H1 (cell line): ENCODE measurements around the gene CDRT4. TPM values are rescaled to one million over a fixed set of nuclear protein-coding genes. Genes with fewer than 3 reads are reported as not detected.

ENCODE experiments used
- CTCF ChIA-PET: fragments of 300-600 bp; sonication (Branson Sonifier 250); formaldehyde crosslinking; loops from one replicate; lab custom pipeline; 2021; ENCODE audit not compliant: partially characterized antibody; lab: Charles Lee
- POLR2A ChIA-PET: fragments of 300-600 bp; sonication (Branson Sonifier 250); formaldehyde crosslinking; loops from one replicate; lab custom pipeline; 2021; ENCODE audit warnings: inconsistent platforms; ENCODE audit not compliant: partially characterized antibody; lab: Charles Lee
- DNase-seq, 2 experiments: peaks; one replicate each; pipeline versions ENCODE4 v3.0.0 to v3.0.0-alpha.2; 2010 to 2022; ENCODE audit warnings: low spot score in 2 of 2, low read depth in 1 of 2, mixed read lengths in 1 of 2
- FAIRE-seq: peaks from 2 replicates; lab custom pipeline; 2011; peaks lifted over from hg19 to GRCh38; lab: Jason Lieb, UNC
- H2AFZ ChIP-seq: 2 replicates; pipeline ENCODE4 v1.8.1; 2012; ENCODE audit warnings: low read length, inconsistent platforms
- H2AK5ac ChIP-seq: 2 replicates; pipeline ENCODE4 v1.6.1; 2013; ENCODE audit warnings: low read depth, low read length
- H2BK120ac ChIP-seq: replicated peaks from 2 replicates; pipeline ENCODE3; 2013; ENCODE audit warnings: low read depth, low read length, inconsistent platforms
- H2BK12ac ChIP-seq: 2 replicates; pipeline ENCODE4 v1.6.1; 2013; ENCODE audit warnings: low read depth, low read length
- H2BK15ac ChIP-seq: 2 replicates; pipeline ENCODE4 v1.6.1; 2013; ENCODE audit warnings: low read length
- H2BK20ac ChIP-seq: 2 replicates; pipeline ENCODE4 v1.6.1; 2013; ENCODE audit warnings: low read length
- H2BK5ac ChIP-seq: 2 replicates; pipeline ENCODE4 v1.6.1; 2013; ENCODE audit warnings: low read depth, low read length
- H3K14ac ChIP-seq: 2 replicates; pipeline ENCODE4 v1.6.1; 2013; ENCODE audit warnings: inconsistent platforms; ENCODE audit not compliant: insufficient read length
- H3K18ac ChIP-seq: 2 replicates; pipeline ENCODE4 v1.6.1; 2013; ENCODE audit warnings: low read length; ENCODE audit errors: extremely low read depth
- H3K23ac ChIP-seq: 2 replicates; pipeline ENCODE4 v1.6.1; 2013; ENCODE audit warnings: inconsistent platforms; ENCODE audit not compliant: insufficient read length
- H3K23me2 ChIP-seq: 2 replicates; pipeline ENCODE4 v1.6.1; 2013; ENCODE audit warnings: low read depth, low read length
- H3K27ac ChIP-seq: 2 replicates; pipeline ENCODE4 v1.6.1; 2011; ENCODE audit warnings: low read depth, low read length, inconsistent platforms
- H3K27me3 ChIP-seq, 4 experiments: replicated peaks in 1 of 4; 1 replicate in 1 of 4; 2 replicates in 3 of 4; pipeline versions ENCODE4 v1.6.1 to v1.8.1; 2011 to 2013; ENCODE audit warnings: low read length in 3 of 4, mild to moderate bottlenecking in 3 of 4, inconsistent platforms in 2 of 4, mixed read lengths in 2 of 4, moderate library complexity in 1 of 4; ENCODE audit not compliant: control insufficient read depth in 3 of 4, insufficient read depth in 3 of 4; ENCODE audit errors: extremely low read depth in 1 of 4
- H3K36me3 ChIP-seq, 4 experiments: 2 replicates each; pipeline versions ENCODE4 v1.6.1 to v1.8.1; 2011 to 2013; ENCODE audit warnings: mild to moderate bottlenecking in 4 of 4, low read length in 3 of 4, moderate library complexity in 2 of 4, control low read depth in 1 of 4, inconsistent platforms in 1 of 4; ENCODE audit not compliant: insufficient read depth in 4 of 4, control insufficient read depth in 2 of 4
- H3K4ac ChIP-seq: replicated peaks from 2 replicates; pipeline ENCODE3; 2013; ENCODE audit warnings: low read length, low read depth, mixed read lengths, inconsistent platforms; ENCODE audit not compliant: insufficient read length
- H3K4me1 ChIP-seq, 4 experiments: replicated peaks in 1 of 4; 1 replicate in 1 of 4; 2 replicates in 3 of 4; pipeline versions ENCODE4 v1.6.1 to v1.8.1; 2011 to 2013; ENCODE audit warnings: low read length in 3 of 4, inconsistent platforms in 2 of 4, mixed read lengths in 1 of 4; ENCODE audit not compliant: insufficient read depth in 4 of 4, control insufficient read depth in 3 of 4
- H3K4me2 ChIP-seq, 2 experiments: 2 replicates each; pipeline versions ENCODE4 v1.6.1 to v1.8.1; 2011 to 2013; ENCODE audit warnings: low read depth in 2 of 2, low read length in 2 of 2, control low read depth in 1 of 2, inconsistent platforms in 1 of 2, mild to moderate bottlenecking in 1 of 2; ENCODE audit not compliant: insufficient read depth in 1 of 2
- H3K4me3 ChIP-seq, 4 experiments: fragments of 200-600, 300-600 bp in 1 of 4; sonication (generic), shearing (Covaris generic), sonication (Bioruptor Twin) in 1 of 4; 2 replicates each; pipeline versions ENCODE4 v1.5.1 to v1.8.1; 2011 to 2016; ENCODE audit warnings: low read length in 4 of 4, low read depth in 3 of 4, control low read depth in 2 of 4, inconsistent platforms in 2 of 4, mild to moderate bottlenecking in 2 of 4, mixed read lengths in 1 of 4, moderate library complexity in 1 of 4; ENCODE audit not compliant: insufficient read depth in 2 of 4; ENCODE audit errors: extremely low read depth in 1 of 4
- H3K56ac ChIP-seq: replicated peaks from 2 replicates; pipeline ENCODE3; 2013; ENCODE audit warnings: low read depth, mild to moderate bottlenecking, mixed read lengths, low read length, inconsistent platforms; ENCODE audit not compliant: insufficient read length
- H3K79me1 ChIP-seq: 2 replicates; pipeline ENCODE4 v1.6.1; 2013; ENCODE audit warnings: low read depth, low read length, control low read depth
- H3K79me2 ChIP-seq, 2 experiments: 2 replicates each; pipeline versions ENCODE4 v1.6.1 to v1.8.1; 2012 to 2013; ENCODE audit warnings: low read length in 2 of 2, mild to moderate bottlenecking in 2 of 2, inconsistent platforms in 1 of 2; ENCODE audit not compliant: insufficient read depth in 2 of 2, control insufficient read depth in 1 of 2
- H3K9ac ChIP-seq, 4 experiments: replicated peaks in 1 of 4; 1 replicate in 1 of 4; 2 replicates in 3 of 4; pipeline versions ENCODE4 v1.6.1 to v1.8.1; 2011 to 2013; ENCODE audit warnings: low read depth in 3 of 4, low read length in 3 of 4, control low read depth in 2 of 4, mild to moderate bottlenecking in 2 of 4, moderate library complexity in 2 of 4, inconsistent platforms in 1 of 4; ENCODE audit errors: extremely low read depth in 1 of 4
- H3K9me3 ChIP-seq, 2 experiments: 2 replicates each; pipeline versions ENCODE4 v1.6.1 to v1.8.1; 2012 to 2013; ENCODE audit warnings: mild to moderate bottlenecking in 2 of 2, moderate library complexity in 2 of 2, control low read depth in 1 of 2, inconsistent platforms in 1 of 2, low read depth in 1 of 2, low read length in 1 of 2, mixed read lengths in 1 of 2; ENCODE audit not compliant: insufficient read depth in 2 of 2
- H4K20me1 ChIP-seq, 2 experiments: replicated peaks in 1 of 2; 2 replicates each; pipeline versions ENCODE3 to v1.8.1; 2011 to 2013; ENCODE audit warnings: inconsistent platforms in 2 of 2, low read length in 2 of 2, mild to moderate bottlenecking in 1 of 2; ENCODE audit not compliant: insufficient read depth in 2 of 2, control insufficient read depth in 1 of 2
- H4K5ac ChIP-seq: 2 replicates; pipeline ENCODE4 v1.6.1; 2013; ENCODE audit warnings: low read length, low read depth, mixed read lengths, inconsistent platforms; ENCODE audit not compliant: insufficient read length
- H4K8ac ChIP-seq: 2 replicates; pipeline ENCODE4 v1.8.0; 2013; ENCODE audit warnings: mild to moderate bottlenecking, moderate library complexity, low read length, inconsistent platforms; ENCODE audit not compliant: insufficient read depth; ENCODE audit errors: extremely low read depth
- H4K91ac ChIP-seq: replicated peaks from 2 replicates; pipeline ENCODE3; 2013; ENCODE audit warnings: low read length, mixed read lengths, inconsistent platforms; ENCODE audit not compliant: insufficient read length
- ASH2L ChIP-seq: fragments of 200-600, 300-600 bp; sonication (generic); IDR thresholded peaks from one replicate; pipeline ENCODE4 v1.7.1; 2017; ENCODE audit warnings: low read length
- ATF2 ChIP-seq: IDR thresholded peaks from 2 replicates; pipeline ENCODE4 v1.6.1; 2012; ENCODE audit warnings: low read length, inconsistent platforms
- CBX5 ChIP-seq: fragments of 300-800, 300-1000 bp; sonication (generic); IDR thresholded peaks from 2 replicates; pipeline ENCODE4 v1.7.1; 2016; ENCODE audit warnings: antibody characterized with exemption, low read length, low read depth
- CTCF ChIP-seq, 3 experiments: IDR thresholded peaks; 1 replicate in 2 of 3; 2 replicates in 1 of 3; pipeline versions ENCODE4 v1.5.1 to v1.6.1; 2011; ENCODE audit warnings: low read length in 3 of 3, mild to moderate bottlenecking in 3 of 3, inconsistent platforms in 2 of 3, low read depth in 1 of 3, moderate library complexity in 1 of 3; ENCODE audit not compliant: insufficient read depth in 1 of 3; ENCODE audit errors: control extremely low read depth in 1 of 3
- EZH2 ChIP-seq: fragments of 200-600 bp; sonication (generic); IDR thresholded peaks from 2 replicates; pipeline ENCODE4 v1.7.1; 2012; ENCODE audit warnings: low read depth, mild to moderate bottlenecking, moderate library complexity, low read length, inconsistent platforms; ENCODE audit not compliant: severe bottlenecking
- MAX ChIP-seq: IDR thresholded peaks from 2 replicates; pipeline ENCODE4 v1.6.1; 2012; ENCODE audit warnings: inconsistent platforms
- RFX5 ChIP-seq: IDR thresholded peaks from 2 replicates; pipeline ENCODE4 v1.6.1; 2011; ENCODE audit warnings: low read depth, low read length, improper control_type of control experiment, borderline replicate concordance
- SAP30 ChIP-seq: fragments of 300-600 bp; sonication (generic); IDR thresholded peaks from 2 replicates; pipeline ENCODE4 v1.7.1; 2012; ENCODE audit warnings: low read length, moderate library complexity, mild to moderate bottlenecking, inconsistent platforms; ENCODE audit not compliant: insufficient read depth, insufficient replicate concordance
- TCF12 ChIP-seq: IDR thresholded peaks from 2 replicates; pipeline ENCODE4 v1.6.1; 2011; ENCODE audit warnings: low read depth, mild to moderate bottlenecking, low read length
- TEAD4 ChIP-seq: IDR thresholded peaks from 2 replicates; pipeline ENCODE4 v1.6.1; 2012; ENCODE audit warnings: low read depth, low read length, inconsistent platforms, mixed read lengths
- polyA plus RNA-seq, 7 experiments: library from polyadenylated mRNA; depleted of rRNA in 3 of 7; stranded (reverse) in 5 of 7; unstranded in 2 of 7; fragments of >200 nt in 5 of 7; fragments of 200-250 nt in 2 of 7; gene quantifications; 1 replicate in 5 of 7; 2 replicates in 1 of 7; 4 replicates in 1 of 7; pipeline versions ENCODE4 v1.2.1 to v1.2.3, GENCODE V29; 2011 to 2013; ENCODE audit warnings: missing spikeins in 2 of 7, mixed read lengths in 2 of 7
- total RNA-seq: library from RNA; stranded (reverse); fragmentation: NEBNext Ultra II Directional; extraction: Animal tissue kit (Norgen Biotek cat#: 25700); gene quantifications from 2 replicates; pipeline ENCODE4 v1.2.1, GENCODE V29; 2021

CDRT4 gene
- total and polyA plus RNA-seq, 2 of the 8 experiments (the other 6 are each of a cell fraction or from before 2014, with no cell fraction given) = 2.6 to 5.6 TPM

- H3K4me2 ChIP-seq = no peak overlapping the region
- H3K4me3 ChIP-seq = no peak overlapping the region
- no peak overlapping the region for H2BK20ac ChIP-seq
- no peak overlapping the region for H2BK12ac ChIP-seq
- no peak overlapping the region for H2AFZ ChIP-seq
- no peak overlapping the region for H3K56ac ChIP-seq
- H4K8ac ChIP-seq = no peak overlapping the region
- ChIA-PET CTCF (interaction anchor here (0.8 to 2.6 kb wide), 6 partner anchors 10 to 231 kb away, joined by 3 to 17 read pairs (median 3); no protein-coding TSS in a partner anchor), POLR2A (interaction anchor here (1.2 to 1.5 kb wide), 2 partner anchors 10 to 23 kb away, joined by 4 to 5 read pairs; no protein-coding TSS in a partner anchor)
- no peaks in the 10 kb centered on the region for H3K79me2 ChIP-seq
- H3K4ac ChIP-seq = no peak overlapping the region
- H2BK120ac ChIP-seq = no peak overlapping the region
- peaks cover 0 to 3% (median under 1%) of the 10 kb centered on the region in 4 experiments; a peak in 4 of 7 replicates for H3K4me1 ChIP-seq
- no peak overlapping the region for H4K5ac ChIP-seq
- H4K20me1 ChIP-seq = peaks cover 0 to 2% of the 10 kb centered on the region in 2 experiments
- FAIRE-seq = no peak
- H2AK5ac ChIP-seq = no peak overlapping the region
- H3K9me3 ChIP-seq = no peaks in the 10 kb centered on the region
- H3K27ac ChIP-seq = no peak overlapping the region
- no peak overlapping the region for H2BK5ac ChIP-seq
- no peak overlapping the region for H3K9ac ChIP-seq
- no peak overlapping the region for H3K14ac ChIP-seq
- no peak for DNase-seq
- H3K23me2 ChIP-seq = no peaks in the 10 kb centered on the region
- H2BK15ac ChIP-seq = no peak overlapping the region
- no peak overlapping the region for H4K91ac ChIP-seq
- H3K79me1 ChIP-seq = no peaks in the 10 kb centered on the region
- H3K36me3 ChIP-seq = peaks cover 0 to 3% (median 1%) of the 10 kb centered on the region in 4 experiments; a peak in 2 of 8 replicates
- H3K18ac ChIP-seq = no peak overlapping the region
- no peaks in the 10 kb centered on the region for H3K27me3 ChIP-seq
- no peak overlapping the region for H3K23ac ChIP-seq
- TF ChIP-seq CTCF (IDR thresholded peaks at IDR 0.05; ENCODE audit: control extremely low read depth in 1 of 3, insufficient read depth in 1 of 3, low read depth in 1 of 3, low read length in 3 of 3) (no peak), ASH2L (no peak), RFX5 (no peak), TEAD4 (no peak), CBX5 (no peak), SAP30 (no peak), TCF12 (no peak), MAX (no peak), EZH2 (no peak), ATF2 (no peak)
Observed at GRCh38 chr17:15479703-15480102, 12.3 kb upstream of the CDRT4 start.
